Keratinocyte (primary cell): Measurements from ENCODE around the gene ANO9. TPM values are rescaled to one million over a fixed set of nuclear protein-coding genes. Genes with fewer than 3 reads are reported as not detected.

Experiments
- DNase-seq: peaks from one replicate; pipeline ENCODE4 v3.0.0-alpha.2; 2011; ENCODE audit warnings: low read depth, missing footprints, low spot score
- FAIRE-seq: peaks from 2 replicates; lab custom pipeline; 2011; peaks lifted over from hg19 to GRCh38; lab: Jason Lieb, UNC
- H2AFZ ChIP-seq: 2 replicates; pipeline ENCODE4 v1.6.0; 2012; ENCODE audit warnings: low read length, control low read depth, inconsistent platforms; ENCODE audit not compliant: control insufficient read depth
- H3K27ac ChIP-seq: 2 replicates; pipeline ENCODE4 v1.5.1; 2011; ENCODE audit warnings: low read length; ENCODE audit not compliant: control insufficient read depth, insufficient read depth
- H3K27me3 ChIP-seq: 3 replicates; pipeline ENCODE4 v1.6.0; 2011; ENCODE audit warnings: low read length; ENCODE audit not compliant: control insufficient read depth, insufficient read depth; ENCODE audit errors: extremely low read depth
- H3K36me3 ChIP-seq, 2 experiments: 2 replicates in 1 of 2; 3 replicates in 1 of 2; pipeline ENCODE4 v1.5.1; 2011; ENCODE audit warnings: low read length in 2 of 2, mild to moderate bottlenecking in 1 of 2; ENCODE audit not compliant: control insufficient read depth in 2 of 2, insufficient read depth in 2 of 2; ENCODE audit errors: extremely low read depth in 1 of 2
- H3K4me1 ChIP-seq: 3 replicates; pipeline ENCODE4 v1.5.1; 2011; ENCODE audit warnings: low read length; ENCODE audit not compliant: control insufficient read depth, insufficient read depth; ENCODE audit errors: extremely low read depth
- H3K4me2 ChIP-seq: 3 replicates; pipeline ENCODE4 v1.6.0; 2011; ENCODE audit warnings: low read depth, low read length; ENCODE audit not compliant: control insufficient read depth, insufficient read depth; ENCODE audit errors: extremely low read depth
- H3K4me3 ChIP-seq, 3 experiments: fragments of 200-600 bp in 1 of 3; sonication (generic) in 1 of 3; 2 replicates in 2 of 3; 3 replicates in 1 of 3; pipeline ENCODE4 v1.5.1; 2011 to 2016; ENCODE audit warnings: low read length in 3 of 3, mild to moderate bottlenecking in 3 of 3, control low read depth in 2 of 3, inconsistent platforms in 1 of 3, low read depth in 1 of 3, mixed read lengths in 1 of 3, mixed run types in 1 of 3, moderate library complexity in 1 of 3; ENCODE audit not compliant: control insufficient read depth in 2 of 3, insufficient read depth in 2 of 3; ENCODE audit errors: extremely low read depth in 1 of 3
- H3K79me2 ChIP-seq: 2 replicates; pipeline ENCODE4 v1.6.0; 2012; ENCODE audit warnings: low read length; ENCODE audit not compliant: control insufficient read depth, insufficient read depth
- H3K9ac ChIP-seq: 3 replicates; pipeline ENCODE4 v1.6.0; 2011; ENCODE audit warnings: low read length; ENCODE audit not compliant: control insufficient read depth, insufficient read depth; ENCODE audit errors: extremely low read depth
- H3K9me1 ChIP-seq: 3 replicates; pipeline ENCODE4 v1.6.0; 2011; ENCODE audit warnings: low read length; ENCODE audit not compliant: control insufficient read depth, insufficient read depth; ENCODE audit errors: extremely low read depth
- H3K9me3 ChIP-seq: 2 replicates; pipeline ENCODE4 v1.5.1; 2012; ENCODE audit warnings: low read depth, low read length; ENCODE audit not compliant: control insufficient read depth
- H4K20me1 ChIP-seq: 3 replicates; pipeline ENCODE4 v1.6.0; 2011; ENCODE audit warnings: low read length; ENCODE audit not compliant: control insufficient read depth, insufficient read depth; ENCODE audit errors: extremely low read depth
- CTCF ChIP-seq, 3 experiments: IDR thresholded peaks in 1 of 3; conservative IDR thresholded peaks in 1 of 3; optimal IDR thresholded peaks in 1 of 3; 2 replicates in 2 of 3; 3 replicates in 1 of 3; pipeline versions ENCODE3 to v1.5.1; 2011; ENCODE audit warnings: low read length in 3 of 3, mild to moderate bottlenecking in 3 of 3, moderate library complexity in 2 of 3, control low read depth in 1 of 3, inconsistent platforms in 1 of 3; ENCODE audit not compliant: insufficient read depth in 2 of 3; ENCODE audit errors: extremely low read depth in 1 of 3
- EZH2 ChIP-seq: IDR thresholded peaks from one replicate; pipeline ENCODE4 v1.6.1; 2012; ENCODE audit warnings: inconsistent platforms, mild to moderate bottlenecking, low read length, moderate library complexity
- dilution Hi-C: fragments of 300-500 bp; cut with MboI; formaldehyde crosslinking; loops from one replicate; pipeline ENCODE4 v1.7.0; 2020; ENCODE audit warnings: low sequenced_read_pairs; ENCODE audit not compliant: extremely low pct_ligation_motif_present
- polyA plus RNA-seq, 5 experiments: library from polyadenylated mRNA; depleted of rRNA in 3 of 5; stranded (reverse) in 3 of 5; stranded (forward) in 1 of 5; unstranded in 1 of 5; fragments of >200 nt; gene quantifications; 1 replicate in 1 of 5; 2 replicates in 3 of 5; 3 replicates in 1 of 5; pipeline versions ENCODE4 v1.2.1 to v1.2.3, GENCODE V29; 2011 to 2012; ENCODE audit warnings: missing spikeins in 2 of 5, low read depth in 1 of 5, low replicate concordance in 1 of 5

ANO9 gene
- polyA plus RNA-seq, 1 donor (not counting 4 experiments of a cell fraction or from before 2014, with no cell fraction given): 16.1 TPM

GRCh38 chr11:428295-428694 is 13.5 kb downstream of the ANO9 start:
- no peaks in the 10 kb centered on the region for H3K27me3 ChIP-seq
- DNase-seq (no peak), FAIRE-seq (no peak)
- dilution Hi-C loops: no loop called here
- peaks cover 0 to 13% of the 10 kb centered on the region in 2 experiments for H3K36me3 ChIP-seq
- no peak overlapping the region for H3K9ac ChIP-seq
- H3K27ac ChIP-seq: no peak overlapping the region
- no peaks in the 10 kb centered on the region for H3K9me3 ChIP-seq
- H3K79me2 ChIP-seq: no peaks in the 10 kb centered on the region
- no peaks in the 10 kb centered on the region for H3K9me1 ChIP-seq
- no peak overlapping the region for H3K4me3 ChIP-seq
- H3K4me2 ChIP-seq: no peak overlapping the region
- H2AFZ ChIP-seq: no peak overlapping the region
- no peak for TF ChIP-seq EZH2
- no peak for TF ChIP-seq CTCF (optimal IDR thresholded peaks at IDR 0.05 in 1 of 3, IDR thresholded peaks at IDR 0.05 in 1 of 3, conservative IDR thresholded peaks at IDR 0.05 in 1 of 3; ENCODE audit: extremely low read depth in 1 of 3, insufficient read depth in 2 of 3, low read length in 3 of 3)
- no peaks in the 10 kb centered on the region for H3K4me1 ChIP-seq
- no peaks in the 10 kb centered on the region for H4K20me1 ChIP-seq

- no peak for FAIRE-seq
- Histone ChIP-seq H3K9me1 (no peaks in the 10 kb centered on the region), H4K20me1 (no peaks in the 10 kb centered on the region), H3K27ac (no peak overlapping the region), H3K79me2 (no peaks in the 10 kb centered on the region), H3K4me3 (no peak overlapping the region), H3K36me3 (peaks cover 0 to 7% of the 10 kb centered on the region in 2 experiments), H3K27me3 (no peaks in the 10 kb centered on the region), H3K4me1 (no peaks in the 10 kb centered on the region), H3K4me2 (no peak overlapping the region), H3K9ac (no peak overlapping the region), H3K9me3 (no peaks in the 10 kb centered on the region), H2AFZ (no peak overlapping the region)
- TF ChIP-seq EZH2: no peak
- TF ChIP-seq CTCF (optimal IDR thresholded peaks at IDR 0.05 in 1 of 3, IDR thresholded peaks at IDR 0.05 in 1 of 3, conservative IDR thresholded peaks at IDR 0.05 in 1 of 3; ENCODE audit: extremely low read depth in 1 of 3, insufficient read depth in 2 of 3, low read length in 3 of 3): no peak
- dilution Hi-C loops: no loop called here
- DNase-seq: no peak
Measured at GRCh38 chr11:426851-427250, 15.0 kb downstream of the ANO9 start.
